ENCODE data around the gene GARIN5B.
"Not testable (repeated sequence)": the region's sequence is repeated elsewhere in the genome, so short reads cannot be mapped to it uniquely, and the experiment has no call there.

GARIN5B gene

GRCh38 chr19:55406091-55406825, 43.2 kb upstream of the GARIN5B start:
- DNase-seq (ENCODE audit: low read depth), result no peak
- TF ChIP-seq CTCF (conservative IDR thresholded peaks at IDR 0.05; ENCODE audit: low read depth, low read length), result no peak
- peak overlapping the region; percentile 78 for H3K4me3 ChIP-seq (ENCODE audit: low read length)

- peak overlapping the region; percentile 78 for H3K4me3 ChIP-seq (ENCODE audit: low read length)
- TF ChIP-seq CTCF (conservative IDR thresholded peaks at IDR 0.05; ENCODE audit: low read depth, low read length), result no peak
- no peak for DNase-seq (ENCODE audit: low read depth)
These were observed 42.6 kb upstream of the GARIN5B start for GRCh38 chr19:55405638-55406037.

- no peak for TF ChIP-seq CTCF (conservative IDR thresholded peaks at IDR 0.05; ENCODE audit: low read depth, low read length)
- no peak for DNase-seq (ENCODE audit: low read depth)
- H3K4me3 ChIP-seq (ENCODE audit: low read length), result no peak overlapping the region
These were observed 39.4 kb upstream of the GARIN5B start for GRCh38 chr19:55402509-55402908.

- not testable (repeated sequence) for DNase-seq (ENCODE audit: low read depth); H3K4me3 ChIP-seq (ENCODE audit: low read length)
These were observed 38.3 kb upstream of the GARIN5B start for GRCh38 chr19:55401390-55401789.

GRCh38 chr19:55400281-55401087, 37.4 kb upstream of the GARIN5B start:
- no peak for DNase-seq (ENCODE audit: low read depth)
- H3K4me3 ChIP-seq (ENCODE audit: low read length), result no peak overlapping the region
- no peak for TF ChIP-seq CTCF (conservative IDR thresholded peaks at IDR 0.05; ENCODE audit: low read depth, low read length)

- TF ChIP-seq CTCF (conservative IDR thresholded peaks at IDR 0.05; ENCODE audit: low read depth, low read length), result no peak
- no peak overlapping the region for H3K4me3 ChIP-seq (ENCODE audit: low read length)
- DNase-seq (ENCODE audit: low read depth), result no peak
These were observed 35.3 kb upstream of the GARIN5B start for GRCh38 chr19:55398200-55398925.

Measured in retinal pigment epithelial cell (primary cell).